Measurements from ENCODE around the gene WFDC6.

WFDC6 gene

DNA sequence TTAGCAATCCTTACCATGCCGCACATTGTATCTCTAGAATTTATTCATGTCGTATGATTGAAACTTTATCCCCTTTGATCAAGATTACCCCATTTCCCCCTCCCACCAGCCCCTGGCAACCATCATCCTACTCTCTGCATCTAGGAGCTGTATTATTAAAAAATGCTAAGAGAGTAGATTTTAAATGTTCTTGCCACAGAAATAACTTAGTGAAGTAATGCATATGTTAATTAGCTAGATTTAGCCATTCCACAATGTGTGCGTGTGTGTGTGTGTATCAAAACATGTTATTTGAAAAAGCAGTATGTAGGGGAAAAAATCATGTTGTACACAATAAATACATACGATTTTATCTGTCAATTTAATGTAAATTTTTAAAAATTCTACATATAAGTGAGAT, 12.0 kb downstream of the WFDC6 start:
- ChIA-PET CTCF (interaction anchor here (0.6 to 0.7 kb wide), 2 partner anchors 69 to 650 kb away, joined by 3 read pairs; no protein-coding TSS in a partner anchor), POLR2A (ENCODE audit: low non-redundant PET) (no interaction called here)
- no peak for DNase-seq (ENCODE audit: low spot score)
- TF ChIP-seq, protein P1, sequence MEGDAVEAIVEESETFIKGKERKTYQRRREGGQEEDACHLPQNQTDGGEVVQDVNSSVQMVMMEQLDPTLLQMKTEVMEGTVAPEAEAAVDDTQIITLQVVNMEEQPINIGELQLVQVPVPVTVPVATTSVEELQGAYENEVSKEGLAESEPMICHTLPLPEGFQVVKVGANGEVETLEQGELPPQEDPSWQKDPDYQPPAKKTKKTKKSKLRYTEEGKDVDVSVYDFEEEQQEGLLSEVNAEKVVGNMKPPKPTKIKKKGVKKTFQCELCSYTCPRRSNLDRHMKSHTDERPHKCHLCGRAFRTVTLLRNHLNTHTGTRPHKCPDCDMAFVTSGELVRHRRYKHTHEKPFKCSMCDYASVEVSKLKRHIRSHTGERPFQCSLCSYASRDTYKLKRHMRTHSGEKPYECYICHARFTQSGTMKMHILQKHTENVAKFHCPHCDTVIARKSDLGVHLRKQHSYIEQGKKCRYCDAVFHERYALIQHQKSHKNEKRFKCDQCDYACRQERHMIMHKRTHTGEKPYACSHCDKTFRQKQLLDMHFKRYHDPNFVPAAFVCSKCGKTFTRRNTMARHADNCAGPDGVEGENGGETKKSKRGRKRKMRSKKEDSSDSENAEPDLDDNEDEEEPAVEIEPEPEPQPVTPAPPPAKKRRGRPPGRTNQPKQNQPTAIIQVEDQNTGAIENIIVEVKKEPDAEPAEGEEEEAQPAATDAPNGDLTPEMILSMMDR (conservative IDR thresholded peaks at IDR 0.05; ENCODE audit: low read depth) = no peak
- no peak overlapping the region for H3K27ac ChIP-seq

DNA sequence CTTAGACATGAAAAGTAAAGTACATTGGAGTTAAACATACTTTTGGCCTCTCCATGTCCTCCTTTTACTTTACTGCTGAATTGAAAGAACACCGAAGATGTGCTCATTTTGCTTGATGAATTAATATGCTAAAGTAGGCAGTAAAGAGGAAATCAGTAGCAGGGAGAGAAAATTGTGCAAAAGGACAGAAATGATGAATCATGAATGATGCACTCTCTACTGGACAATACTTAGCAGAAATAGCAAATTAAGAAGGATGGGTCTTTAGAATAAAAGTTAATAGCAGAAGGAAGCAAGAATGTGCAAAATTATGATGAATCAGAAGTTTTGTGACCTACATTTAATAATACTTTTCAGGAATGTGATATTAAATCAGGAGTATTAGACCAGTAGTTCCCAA, 15.5 kb downstream of the WFDC6 start:
- TF ChIP-seq, protein P1 (conservative IDR thresholded peaks at IDR 0.05; ENCODE audit: low read depth) = no peak
- no peak overlapping the region for H3K27ac ChIP-seq
- CTCF ChIA-PET = interaction anchor here (0.8 kb wide), 1 partner anchor 74 kb away, joined by 3 read pairs; no protein-coding TSS in a partner anchor
- DNase-seq (ENCODE audit: low spot score) = peak; percentile 32
- POLR2A ChIA-PET (ENCODE audit: low non-redundant PET) = no interaction called here

DNA sequence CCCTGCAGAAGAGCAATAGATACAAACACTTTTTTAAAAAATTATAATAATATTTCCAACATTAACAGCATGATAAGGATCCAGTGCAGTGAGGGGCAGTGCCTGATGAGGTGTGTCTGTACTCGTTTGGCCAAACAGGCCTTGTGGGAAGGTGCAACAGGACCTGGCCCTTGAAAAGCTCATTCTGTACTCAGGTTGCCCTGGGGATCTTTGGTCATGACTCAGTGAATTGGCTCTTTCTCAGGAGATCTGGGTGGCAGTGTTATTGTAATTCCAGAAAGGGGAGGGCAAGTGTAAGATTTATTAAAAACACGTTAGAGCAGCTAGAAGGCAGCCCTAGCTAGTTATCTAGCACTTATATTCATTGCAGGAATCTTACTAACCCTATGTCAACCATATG, 21.0 kb downstream of the WFDC6 start:
- ChIA-PET CTCF (interaction anchor here (0.7 to 1.8 kb wide), 5 partner anchors 55 to 253 kb away, joined by 3 to 10 read pairs (median 3); partner anchors contain the start of gene WFDC10A), POLR2A (ENCODE audit: low non-redundant PET) (no interaction called here)
- no peak overlapping the region for H3K27ac ChIP-seq
- DNase-seq (ENCODE audit: low spot score) = peak; percentile 95
- TF ChIP-seq, protein P1 (conservative IDR thresholded peaks at IDR 0.05; ENCODE audit: low read depth) = no peak

DNA sequence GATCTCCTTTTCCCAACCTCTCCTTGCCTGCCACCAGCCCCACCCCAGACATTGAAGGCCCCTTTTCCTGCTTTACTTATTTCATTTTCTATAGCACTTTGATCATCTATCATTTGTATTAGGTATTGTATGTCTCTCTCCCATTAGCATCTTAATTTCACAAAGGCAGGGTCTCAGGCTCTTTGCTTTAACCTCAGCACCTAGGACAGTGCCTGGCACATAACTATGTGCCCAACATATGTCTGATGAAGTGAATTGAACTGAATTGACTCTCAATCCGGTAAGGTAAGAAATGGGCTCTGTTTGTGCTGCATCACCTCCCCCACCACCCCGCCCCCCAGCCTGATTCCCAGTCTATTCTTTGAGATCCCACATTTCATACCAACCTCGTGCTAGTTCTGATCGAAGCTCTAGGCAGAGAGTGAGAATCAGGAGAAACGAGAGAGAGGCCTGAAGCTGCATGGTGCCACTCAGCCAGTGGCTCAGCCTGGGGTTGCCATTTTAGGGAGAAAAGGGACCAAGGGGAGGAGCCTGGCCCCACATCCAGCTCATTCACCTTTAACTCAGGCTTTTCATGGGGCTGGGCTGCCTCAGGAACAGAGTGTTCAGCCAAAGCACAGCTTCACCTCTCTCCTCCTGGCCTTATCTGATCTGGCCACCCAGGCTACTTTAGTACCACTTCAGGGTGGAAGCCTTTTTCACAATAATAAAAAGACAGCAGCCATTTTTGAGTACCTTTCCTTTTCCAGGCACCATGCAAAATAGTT, 24.0 kb downstream of the WFDC6 start, which contains the start of gene SPINT3:
Gene SPINT3 (minus strand): TSS at position 476 of the 767 bp plus-strand sequence. CDS start 14 bp downstream, at position 462.
- no peak within 1 kb of the TSS for H3K27ac ChIP-seq
- TF ChIP-seq, protein P1 (conservative IDR thresholded peaks at IDR 0.05; ENCODE audit: low read depth) = no peak
- no peak for DNase-seq (ENCODE audit: low spot score)
- ChIA-PET CTCF (interaction anchor here (0.7 to 2.0 kb wide), 2 partner anchors 256 to 501 kb away, joined by 3 to 5 read pairs; no protein-coding TSS in a partner anchor), POLR2A (ENCODE audit: low non-redundant PET) (no interaction called here)

DNA sequence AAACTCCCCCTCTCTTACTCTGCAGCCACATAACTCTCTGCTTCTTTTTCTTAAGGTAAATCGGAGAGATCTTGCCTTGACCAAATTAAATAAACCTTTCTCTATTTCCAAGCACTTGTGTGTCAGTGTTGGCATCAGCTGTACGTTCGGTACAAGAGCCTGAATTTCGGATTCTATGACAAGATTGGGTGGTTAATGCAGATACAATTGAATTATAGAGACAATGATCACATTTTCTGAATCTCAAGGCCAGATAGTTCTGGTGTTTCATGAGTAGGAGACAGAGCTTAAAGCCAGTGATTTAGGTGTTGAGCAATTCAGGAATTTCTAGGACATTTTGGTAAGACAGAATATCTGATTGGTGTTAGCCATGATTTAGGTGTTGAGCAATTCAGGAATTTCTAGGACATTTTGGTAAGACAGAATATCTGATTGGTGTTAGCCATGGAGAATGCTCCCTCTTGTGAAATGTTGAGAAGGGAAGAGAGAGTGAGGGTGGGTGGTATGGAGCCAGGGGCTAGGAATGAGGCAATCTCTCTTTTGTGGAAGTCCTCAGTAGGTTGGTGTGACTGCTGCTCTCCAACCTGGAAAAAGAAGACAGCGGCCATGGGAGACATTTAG, 28.9 kb downstream of the WFDC6 start:
- TF ChIP-seq, protein P1 (conservative IDR thresholded peaks at IDR 0.05; ENCODE audit: low read depth) = no peak
- H3K27ac ChIP-seq = no peak overlapping the region
- DNase-seq (ENCODE audit: low spot score) = no peak
- POLR2A ChIA-PET (ENCODE audit: low non-redundant PET) = no interaction called here
- CTCF ChIA-PET = interaction anchor here (0.5 to 1.5 kb wide), 3 partner anchors 74 to 261 kb away, joined by 3 to 4 read pairs (median 3); no protein-coding TSS in a partner anchor

DNA sequence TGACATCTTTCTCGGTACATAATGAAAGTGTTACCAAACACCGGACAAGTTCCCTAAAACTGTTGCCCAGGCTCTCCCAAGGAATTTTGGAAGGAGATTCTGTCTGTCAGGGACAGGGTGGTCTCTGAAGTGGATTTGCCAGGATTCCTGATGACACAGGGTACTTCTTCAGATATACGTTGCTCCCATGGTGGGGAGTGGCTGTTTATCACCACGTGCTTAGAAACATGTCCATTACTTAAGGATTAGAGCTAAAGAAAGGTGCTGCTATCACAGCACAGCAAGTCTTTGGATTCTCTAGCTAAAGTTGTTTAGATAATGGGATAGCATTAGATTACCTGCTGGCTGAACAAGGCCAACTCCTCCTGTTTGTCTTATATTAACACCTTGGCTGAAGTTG, 30.2 kb downstream of the WFDC6 start:
- POLR2A ChIA-PET (ENCODE audit: low non-redundant PET) = no interaction called here
- CTCF ChIA-PET = no interaction called here
- H3K27ac ChIP-seq = no peak overlapping the region
- TF ChIP-seq, protein P1 (conservative IDR thresholded peaks at IDR 0.05; ENCODE audit: low read depth) = no peak
- no peak for DNase-seq (ENCODE audit: low spot score)
